H9 (cell line): ENCODE data around the gene NOXA1. TPM values are rescaled to one million over a fixed set of nuclear protein-coding genes. Genes with fewer than 3 reads are reported as not detected.
A peak's percentile ranks its signal among the peaks of the same experiment; 100 is the strongest.
"Not testable (repeated sequence)": the region's sequence is repeated elsewhere in the genome, so short reads cannot be mapped to it uniquely, and the experiment has no call there.

Source experiments
- DNase-seq: peaks from one replicate; pipeline ENCODE4 v3.0.0-alpha.2; 2017
- H2AFZ ChIP-seq: one replicate; pipeline ENCODE4 v1.6.1; 2013; ENCODE audit warnings: mild to moderate bottlenecking, low read length, control low read depth, moderate library complexity
- H2AK5ac ChIP-seq: 2 replicates; pipeline ENCODE4 v1.6.1; 2013; ENCODE audit warnings: low read length, control low read depth, mixed read lengths; ENCODE audit not compliant: insufficient read length
- H2BK120ac ChIP-seq: one replicate; pipeline ENCODE4 v1.6.1; 2013; ENCODE audit warnings: low read depth, mild to moderate bottlenecking, low read length, control low read depth, inconsistent platforms; ENCODE audit not compliant: poor library complexity, severe bottlenecking
- H2BK12ac ChIP-seq: 2 replicates; pipeline ENCODE4 v1.6.1; 2013; ENCODE audit warnings: low read length, control low read depth, mixed read lengths, low read depth; ENCODE audit not compliant: insufficient read length
- H2BK15ac ChIP-seq: 2 replicates; pipeline ENCODE4 v1.6.1; 2013; ENCODE audit warnings: low read depth, low read length, control low read depth
- H2BK20ac ChIP-seq: one replicate; pipeline ENCODE4 v1.6.1; 2013; ENCODE audit warnings: low read depth, mild to moderate bottlenecking, low read length, control low read depth, inconsistent platforms; ENCODE audit not compliant: poor library complexity, severe bottlenecking
- H2BK5ac ChIP-seq: 2 replicates; pipeline ENCODE4 v1.6.1; 2013; ENCODE audit warnings: low read length, control low read depth, mixed read lengths; ENCODE audit not compliant: insufficient read length
- H3K14ac ChIP-seq: 2 replicates; pipeline ENCODE4 v1.6.1; 2013; ENCODE audit warnings: low read length, control low read depth; ENCODE audit not compliant: insufficient read depth
- H3K18ac ChIP-seq: 2 replicates; pipeline ENCODE4 v1.6.1; 2013; ENCODE audit warnings: low read depth, mild to moderate bottlenecking, mixed read lengths, low read length, control low read depth; ENCODE audit not compliant: insufficient read length
- H3K23ac ChIP-seq: 2 replicates; pipeline ENCODE4 v1.6.1; 2013; ENCODE audit warnings: low read length, control low read depth, mixed read lengths, low read depth; ENCODE audit not compliant: insufficient read length
- H3K23me2 ChIP-seq: 2 replicates; pipeline ENCODE4 v1.6.1; 2013; ENCODE audit warnings: low read depth, mild to moderate bottlenecking, mixed read lengths, low read length, control low read depth; ENCODE audit not compliant: insufficient read length, poor library complexity, severe bottlenecking
- H3K27ac ChIP-seq: 2 replicates; pipeline ENCODE4 v1.5.1; 2013; ENCODE audit warnings: low read length, control low read depth, mixed read lengths, low read depth; ENCODE audit not compliant: insufficient read length
- H3K27me3 ChIP-seq: 2 replicates; pipeline ENCODE4 v1.6.1; 2013; ENCODE audit warnings: low read length, control low read depth, inconsistent platforms; ENCODE audit not compliant: insufficient read depth
- H3K4ac ChIP-seq: 2 replicates; pipeline ENCODE4 v1.6.1; 2013; ENCODE audit warnings: low read depth, mild to moderate bottlenecking, control low read depth, inconsistent platforms, low read length, moderate library complexity
- H3K4me1 ChIP-seq: 2 replicates; pipeline ENCODE4 v1.6.1; 2013; ENCODE audit warnings: low read length, control low read depth, inconsistent platforms; ENCODE audit not compliant: insufficient read depth
- H3K4me2 ChIP-seq: 2 replicates; pipeline ENCODE4 v1.6.1; 2013; ENCODE audit warnings: low read length, control low read depth, mixed read lengths; ENCODE audit not compliant: insufficient read length, insufficient read depth
- H3K56ac ChIP-seq: 2 replicates; pipeline ENCODE4 v1.6.1; 2013; ENCODE audit warnings: low read depth, mild to moderate bottlenecking, mixed read lengths, low read length, control low read depth; ENCODE audit not compliant: insufficient read length
- H3K79me1 ChIP-seq: 2 replicates; pipeline ENCODE4 v1.6.1; 2013; ENCODE audit warnings: low read depth, mild to moderate bottlenecking, moderate library complexity, low read length, control low read depth, inconsistent platforms; ENCODE audit not compliant: insufficient read depth, poor library complexity, severe bottlenecking
- H3K79me2 ChIP-seq: 2 replicates; pipeline ENCODE4 v1.6.1; 2013; ENCODE audit warnings: low read length, control low read depth, inconsistent platforms; ENCODE audit not compliant: insufficient read depth
- H3K9ac ChIP-seq: 2 replicates; pipeline ENCODE4 v1.6.1; 2013; ENCODE audit warnings: low read length, control low read depth, mixed read lengths; ENCODE audit not compliant: insufficient read length; ENCODE audit errors: extremely low read depth
- H3K9me3 ChIP-seq: one replicate; pipeline ENCODE4 v1.6.1; 2013; ENCODE audit warnings: low read depth, low read length, inconsistent platforms; ENCODE audit not compliant: control insufficient read depth
- H3T11ph ChIP-seq: one replicate; pipeline ENCODE4 v1.6.1; 2013; ENCODE audit warnings: mild to moderate bottlenecking, low read length, control low read depth, inconsistent platforms
- H4K20me1 ChIP-seq: one replicate; pipeline ENCODE4 v1.6.1; 2013; ENCODE audit not compliant: control insufficient read depth, insufficient read length, insufficient read depth
- H4K5ac ChIP-seq: 2 replicates; pipeline ENCODE4 v1.6.1; 2013; ENCODE audit warnings: low read depth, mild to moderate bottlenecking, mixed read lengths, low read length, control low read depth; ENCODE audit not compliant: insufficient read length
- H4K8ac ChIP-seq: replicated peaks from 2 replicates; pipeline ENCODE4 v1.6.1; 2013; ENCODE audit warnings: low read length, control low read depth, mixed read lengths, low read depth; ENCODE audit not compliant: insufficient read length
- H4K91ac ChIP-seq: 2 replicates; pipeline ENCODE4 v1.6.1; 2013; ENCODE audit warnings: low read depth, mild to moderate bottlenecking, moderate library complexity, mixed read lengths, low read length, control low read depth; ENCODE audit not compliant: insufficient read length
- H3K27ac Mint-ChIP-seq, 3 experiments: 2 replicates in 2 of 3; 3 replicates in 1 of 3; pipeline ENCODE4 v1.8.0; 2020 to 2021; ENCODE audit warnings: mixed read lengths in 3 of 3, mild to moderate bottlenecking in 1 of 3, moderate library complexity in 1 of 3
- H3K27me3 Mint-ChIP-seq: 2 replicates; pipeline ENCODE4 v1.8.0; 2021; ENCODE audit warnings: low read depth, mild to moderate bottlenecking, moderate library complexity, mixed read lengths
- H3K36me3 Mint-ChIP-seq, 3 experiments: 2 replicates in 2 of 3; 3 replicates in 1 of 3; pipeline ENCODE4 v1.8.0; 2020 to 2021; ENCODE audit warnings: low read depth in 3 of 3, mixed read lengths in 3 of 3; ENCODE audit not compliant: insufficient read depth in 1 of 3
- H3K4me1 Mint-ChIP-seq, 2 experiments: 2 replicates each; pipeline ENCODE4 v1.8.0; 2020; ENCODE audit warnings: mixed read lengths in 2 of 2
- H3K4me3 Mint-ChIP-seq, 2 experiments: 2 replicates in 1 of 2; 3 replicates in 1 of 2; pipeline ENCODE4 v1.8.0; 2020 to 2021; ENCODE audit warnings: mild to moderate bottlenecking in 2 of 2, mixed read lengths in 2 of 2, moderate library complexity in 1 of 2
- H3K9me3 Mint-ChIP-seq, 2 experiments: 2 replicates in 1 of 2; 3 replicates in 1 of 2; pipeline ENCODE4 v1.8.0; 2020; ENCODE audit warnings: mild to moderate bottlenecking in 2 of 2, mixed read lengths in 2 of 2, moderate library complexity in 1 of 2
- WGBS: extraction: QIAGEN DNeasy Blood & Tissue Kit; methylation state at CpG from one replicate; pipeline ENCODE4 v1.1.7; 2013; ENCODE audit warnings: missing lambda C conversion rate, low lambda C conversion rate, mixed read lengths; ENCODE audit not compliant: insufficient read length; ENCODE audit errors: extremely low coverage; 5-methylcytosine and 5-hydroxymethylcytosine counted together
- total RNA-seq: library from RNA; stranded (reverse); gene quantifications from 2 replicates; pipeline ENCODE4 v1.2.1, GENCODE V29; 2021

Gene NOXA1
- total RNA-seq, 1 experiment from 2014 or later, result 2.0 TPM

GRCh38 chr9:137451264-137452005 lies 28.2 kb downstream of the NOXA1 start:
- H3K9me3 Mint-ChIP-seq, H2BK120ac ChIP-seq, H4K8ac ChIP-seq, H2BK15ac ChIP-seq, H2AK5ac ChIP-seq, H3K4me2 ChIP-seq, H3K79me1 ChIP-seq, H3K27ac ChIP-seq, H2AFZ ChIP-seq, H3K4me1 ChIP-seq, H3K23ac ChIP-seq, H3K27me3 ChIP-seq, H3K79me2 ChIP-seq, H3K56ac ChIP-seq, H3T11ph ChIP-seq, H3K23me2 ChIP-seq, H3K18ac ChIP-seq, H2BK20ac ChIP-seq, H3K9me3 ChIP-seq, H3K14ac ChIP-seq, H2BK12ac ChIP-seq, H3K27me3 Mint-ChIP-seq, H4K20me1 ChIP-seq, H4K91ac ChIP-seq, H3K4me3 Mint-ChIP-seq, H3K9ac ChIP-seq, H4K5ac ChIP-seq, DNase-seq, H3K4ac ChIP-seq, H2BK5ac ChIP-seq: not testable (repeated sequence)
- Mint-ChIP-seq H3K27ac (peak overlapping the region in 1 of 3 experiments; percentile 55; a peak in 1 of 7 replicates), H3K36me3 (peaks cover 0 to 22% (median 10%) of the 10 kb centered on the region in 3 experiments; a peak in 5 of 7 replicates), H3K4me1 (peaks cover 5 to 14% of the 10 kb centered on the region in 2 experiments; a peak in 3 of 4 replicates)
- no CpG with 5 or more reads among the region's 31 CpGs for WGBS
